Astrocyte (in vitro differentiated cells and primary cell): ENCODE data around the gene CCN6. TPM values are rescaled to one million over a fixed set of nuclear protein-coding genes. Genes with fewer than 3 reads are reported as not detected.

Experiments
- DNase-seq: peaks from one replicate; pipeline ENCODE4 v3.0.0-alpha.2; 2010; ENCODE audit warnings: low read depth
- FAIRE-seq: peaks from 2 replicates; lab custom pipeline; 2011; peaks lifted over from hg19 to GRCh38; lab: Jason Lieb, UNC
- H2AFZ ChIP-seq: 2 replicates; pipeline ENCODE4 v1.6.0; 2012; ENCODE audit warnings: low read depth, low read length, inconsistent platforms
- H3K27ac ChIP-seq: 2 replicates; pipeline ENCODE4 v1.5.1; 2011; ENCODE audit warnings: low read depth, low read length, inconsistent platforms
- H3K27me3 ChIP-seq: 2 replicates; pipeline ENCODE4 v1.6.0; 2011; ENCODE audit warnings: low read length, inconsistent platforms; ENCODE audit not compliant: insufficient read depth
- H3K36me3 ChIP-seq: 2 replicates; pipeline ENCODE4 v1.5.1; 2011; ENCODE audit warnings: low read length, inconsistent platforms; ENCODE audit not compliant: insufficient read depth
- H3K4me1 ChIP-seq: 2 replicates; pipeline ENCODE4 v1.5.1; 2011; ENCODE audit warnings: low read length, inconsistent platforms; ENCODE audit not compliant: insufficient read depth
- H3K4me2 ChIP-seq: 2 replicates; pipeline ENCODE4 v1.6.0; 2012; ENCODE audit warnings: low read length, inconsistent platforms
- H3K4me3 ChIP-seq: 2 replicates; pipeline ENCODE4 v1.5.1; 2011; ENCODE audit warnings: low read depth, mild to moderate bottlenecking, low read length, inconsistent platforms; ENCODE audit not compliant: insufficient read depth
- H3K79me2 ChIP-seq: 2 replicates; pipeline ENCODE4 v1.6.0; 2012; ENCODE audit warnings: mild to moderate bottlenecking, low read length, inconsistent platforms; ENCODE audit not compliant: insufficient read depth
- H3K9ac ChIP-seq: 2 replicates; pipeline ENCODE4 v1.6.0; 2012; ENCODE audit warnings: mild to moderate bottlenecking, low read length, inconsistent platforms
- H3K9me3 ChIP-seq: 2 replicates; pipeline ENCODE4 v1.5.1; 2012; ENCODE audit warnings: low read depth, mild to moderate bottlenecking, low read length, inconsistent platforms; ENCODE audit not compliant: insufficient read depth
- H4K20me1 ChIP-seq: 2 replicates; pipeline ENCODE4 v1.6.0; 2012; ENCODE audit warnings: low read length, inconsistent platforms; ENCODE audit not compliant: insufficient read depth
- H3K27ac Mint-ChIP-seq: one replicate; pipeline ENCODE4 v1.8.0; 2021; ENCODE audit warnings: mild to moderate bottlenecking, mixed read lengths; ENCODE audit not compliant: unreplicated experiment
- H3K27me3 Mint-ChIP-seq: one replicate; pipeline ENCODE4 v1.8.0; 2021; ENCODE audit warnings: low read depth, mixed read lengths; ENCODE audit not compliant: unreplicated experiment
- H3K36me3 Mint-ChIP-seq: one replicate; pipeline ENCODE4 v1.8.0; 2021; ENCODE audit warnings: low read depth, mixed read lengths; ENCODE audit not compliant: unreplicated experiment
- H3K4me1 Mint-ChIP-seq: one replicate; pipeline ENCODE4 v1.8.0; 2021; ENCODE audit warnings: low read depth, mixed read lengths; ENCODE audit not compliant: unreplicated experiment
- H3K4me3 Mint-ChIP-seq: one replicate; pipeline ENCODE4 v1.8.0; 2021; ENCODE audit warnings: mild to moderate bottlenecking, moderate library complexity, mixed read lengths; ENCODE audit not compliant: unreplicated experiment
- H3K9me3 Mint-ChIP-seq: one replicate; pipeline ENCODE4 v1.8.0; 2021; ENCODE audit warnings: mild to moderate bottlenecking, mixed read lengths; ENCODE audit not compliant: unreplicated experiment
- CTCF ChIP-seq: IDR thresholded peaks from 2 replicates; pipeline ENCODE4 v1.5.1; 2011; ENCODE audit warnings: low read depth, mild to moderate bottlenecking, inconsistent platforms, low read length, moderate library complexity; ENCODE audit not compliant: insufficient read depth
- EZH2 ChIP-seq: IDR thresholded peaks from 2 replicates; pipeline ENCODE4 v1.6.1; 2012; ENCODE audit warnings: mild to moderate bottlenecking, low read length, inconsistent platforms; ENCODE audit not compliant: insufficient read depth
- total RNA-seq: library from RNA; stranded (reverse); gene quantifications from 2 replicates; pipeline ENCODE4 v1.2.1, GENCODE V29; 2021

CCN6 gene
- total RNA-seq, 1 donor from 2014 or later = not detected

- no peak overlapping the region for H3K4me3 Mint-ChIP-seq
- no peak for DNase-seq
- no peaks in the 10 kb centered on the region for H3K36me3 Mint-ChIP-seq
- no peak overlapping the region for H2AFZ ChIP-seq
- no peak overlapping the region for H3K4me3 ChIP-seq
- FAIRE-seq = no peak
- no peaks in the 10 kb centered on the region for H3K36me3 ChIP-seq
- no peak overlapping the region for H3K9ac ChIP-seq
- H3K4me1 Mint-ChIP-seq = peaks cover 14% of the 10 kb centered on the region
- H4K20me1 ChIP-seq = no peaks in the 10 kb centered on the region
- no peak overlapping the region for H3K27ac ChIP-seq
- H3K27me3 ChIP-seq = no peaks in the 10 kb centered on the region
- no peak for TF ChIP-seq EZH2
- TF ChIP-seq CTCF = no peak
- H3K4me2 ChIP-seq = no peak overlapping the region
- H3K9me3 Mint-ChIP-seq = no peaks in the 10 kb centered on the region
- H3K9me3 ChIP-seq = no peaks in the 10 kb centered on the region
- no peaks in the 10 kb centered on the region for H3K79me2 ChIP-seq
- H3K4me1 ChIP-seq = peaks cover 16% of the 10 kb centered on the region
- no peak overlapping the region for H3K27ac Mint-ChIP-seq
- H3K27me3 Mint-ChIP-seq = peaks cover 12% of the 10 kb centered on the region
Observed at GRCh38 chr6:112033791-112034615, 19.9 kb upstream of the CCN6 start.

- Histone ChIP-seq H3K4me2 (no peak overlapping the region), H3K9me3 (no peaks in the 10 kb centered on the region), H3K79me2 (no peaks in the 10 kb centered on the region), H4K20me1 (no peaks in the 10 kb centered on the region), H2AFZ (no peak overlapping the region), H3K27ac (no peak overlapping the region), H3K4me1 (peaks cover 22% of the 10 kb centered on the region), H3K4me3 (no peak overlapping the region), H3K36me3 (no peaks in the 10 kb centered on the region), H3K9ac (no peak overlapping the region), H3K27me3 (no peaks in the 10 kb centered on the region)
- no peak overlapping the region for H3K4me3 Mint-ChIP-seq
- H3K4me1 Mint-ChIP-seq = peaks cover 20% of the 10 kb centered on the region
- DNase-seq (no peak), FAIRE-seq (no peak)
- H3K27ac Mint-ChIP-seq = no peak overlapping the region
- TF ChIP-seq EZH2 (no peak), CTCF (no peak)
- H3K9me3 Mint-ChIP-seq = no peaks in the 10 kb centered on the region
- peaks cover 12% of the 10 kb centered on the region for H3K27me3 Mint-ChIP-seq
- no peaks in the 10 kb centered on the region for H3K36me3 Mint-ChIP-seq
Observed at GRCh38 chr6:112034616-112034995, 19.3 kb upstream of the CCN6 start.

- Histone ChIP-seq H3K79me2 (no peaks in the 10 kb centered on the region), H3K27ac (no peak overlapping the region), H3K4me2 (no peak overlapping the region), H3K36me3 (no peaks in the 10 kb centered on the region), H3K27me3 (no peaks in the 10 kb centered on the region), H2AFZ (no peak overlapping the region), H3K4me1 (peaks cover 24% of the 10 kb centered on the region), H3K9ac (no peak overlapping the region), H3K4me3 (no peak overlapping the region), H4K20me1 (no peaks in the 10 kb centered on the region), H3K9me3 (no peaks in the 10 kb centered on the region)
- H3K36me3 Mint-ChIP-seq = no peaks in the 10 kb centered on the region
- no peak for TF ChIP-seq EZH2
- TF ChIP-seq CTCF = no peak
- H3K9me3 Mint-ChIP-seq = no peaks in the 10 kb centered on the region
- H3K27me3 Mint-ChIP-seq = peaks cover 8% of the 10 kb centered on the region
- FAIRE-seq (no peak), DNase-seq (no peak)
- peaks cover 23% of the 10 kb centered on the region for H3K4me1 Mint-ChIP-seq
- H3K27ac Mint-ChIP-seq = no peak overlapping the region
- H3K4me3 Mint-ChIP-seq = no peak overlapping the region
Observed at GRCh38 chr6:112036088-112036637, 17.7 kb upstream of the CCN6 start.
